Vagina (tissue), 2 donors: ENCODE data around the gene SLTM.

Experiments used
- CTCF ChIP-seq, 3 experiments: fragments of 450-650 bp in 2 of 3; fragments of 200-600 bp in 1 of 3; sonication (generic) in 1 of 3; IDR thresholded peaks; one replicate each; pipeline ENCODE4 v1.5.1; 2017 to 2019; ENCODE audit warnings: antibody characterized with exemption in 3 of 3, mild to moderate bottlenecking in 2 of 3, moderate library complexity in 2 of 3
- POLR2A ChIP-seq, 2 donors: fragments of 450-650 bp; IDR thresholded peaks; one replicate each; pipeline ENCODE4 v1.6.1; 2017; ENCODE audit warnings: antibody characterized with exemption in 2 of 2, mild to moderate bottlenecking in 2 of 2, moderate library complexity in 2 of 2
- POLR2AphosphoS5 ChIP-seq, 2 donors: sonication (generic); formaldehyde crosslinking; IDR thresholded peaks; one replicate each; pipeline ENCODE4 v1.9.0; 2017; ENCODE audit warnings: antibody characterized with exemption in 2 of 2, mild to moderate bottlenecking in 2 of 2, low read depth in 1 of 2; ENCODE audit not compliant: insufficient read depth in 1 of 2

GRCh38 chr15:58854593-58854992 lies 78.9 kb downstream of the SLTM start:
- no peak for TF ChIP-seq POLR2AphosphoS5 (IDR thresholded peaks at IDR 0.05; ENCODE audit: insufficient read depth in 1 of 2, low read depth in 1 of 2)
- no peak for TF ChIP-seq POLR2A (IDR thresholded peaks at IDR 0.05)
- TF ChIP-seq CTCF (IDR thresholded peaks at IDR 0.05) = no peak
